Ovary (tissue), 9 donors: ENCODE data around the gene TTC28. TPM values are rescaled to one million over a fixed set of nuclear protein-coding genes. Genes with fewer than 3 reads are reported as not detected.
"Not testable (repeated sequence)": the region's sequence is repeated elsewhere in the genome, so short reads cannot be mapped to it uniquely, and the experiment has no call there.

Source experiments
- DNase-seq, 5 donors: peaks; one replicate each; pipeline ENCODE4 v3.0.0-alpha.2; 2019 to 2020
- H3K27ac ChIP-seq, 2 donors: fragments of 200-600 bp; one replicate each; pipeline versions ENCODE4 v1.5.1 to v1.8.0; 2019 to 2022
- H3K27me3 ChIP-seq: fragments of 200-600 bp; one replicate; pipeline ENCODE4 v1.8.0; 2022
- H3K36me3 ChIP-seq: fragments of 200-600 bp; sonication (generic); one replicate; pipeline ENCODE4 v1.5.1; 2019
- H3K4me1 ChIP-seq: one replicate; pipeline ENCODE4 v1.8.1; 2013; ENCODE audit warnings: mild to moderate bottlenecking, moderate library complexity; ENCODE audit not compliant: insufficient read depth
- H3K4me3 ChIP-seq: fragments of 200-600 bp; sonication (generic); one replicate; pipeline ENCODE4 v1.5.1; 2017
- H3K9me3 ChIP-seq, 2 donors: fragments of 200-600 bp in 1 of 2; sonication (generic) in 1 of 2; one replicate each; pipeline versions ENCODE4 v1.5.1 to v1.8.1; 2013 to 2019; ENCODE audit warnings: mild to moderate bottlenecking in 1 of 2, moderate library complexity in 1 of 2
- EP300 ChIP-seq: sonication (generic); formaldehyde crosslinking; IDR thresholded peaks from one replicate; pipeline ENCODE4 v1.6.1; 2017; ENCODE audit warnings: antibody characterized with exemption
- POLR2A ChIP-seq: fragments of 450-650 bp; IDR thresholded peaks from one replicate; pipeline ENCODE4 v1.6.1; 2017; ENCODE audit warnings: antibody characterized with exemption, mild to moderate bottlenecking, moderate library complexity
- WGBS, 3 donors: extraction: QIAGEN DNeasy Blood & Tissue Kit in 1 of 3; methylation state at CpG; one replicate each; pipeline versions ENCODE4 v1.1.5 to v1.1.7; 2013 to 2017; 5-methylcytosine and 5-hydroxymethylcytosine counted together
- intact Hi-C, 4 donors: fragments of 100-400 bp; cut with DNase I; formaldehyde crosslinking; loops; one replicate each; pipeline versions ENCODE4 v1.11.0 to v1.15.1; 2022 to 2023
- polyA plus RNA-seq, 2 donors: library from polyadenylated mRNA; stranded (reverse); fragments of 200-250 nt in 1 of 2; fragments of 350-450 nt in 1 of 2; fragmentation: Illumina TruSeq in 1 of 2; extraction: RNeasy Lipid Tissue Mini Kit (QIAGEN cat#74804) in 1 of 2; gene quantifications; one replicate each; pipeline ENCODE4 v1.2.3, GENCODE V29; 2013 to 2014
- total RNA-seq, 7 donors: library from RNA; depleted of rRNA in 2 of 7; stranded (reverse); fragments of >200 nt in 2 of 7; fragmentation: NEBNext Ultra II Directional in 3 of 7; extraction: Animal tissue kit (Norgen Biotek cat#: 25700) in 3 of 7; gene quantifications; one replicate each; pipeline versions ENCODE4 v1.1.0 to v1.2.4, GENCODE V29; 2016 to 2023
- TF ChIP-seq, protein P1 (sequence below), 3 donors: fragments of 450-650 bp in 2 of 3; fragments of 200-600 bp in 1 of 3; IDR thresholded peaks; one replicate each; pipeline versions ENCODE4 v1.5.1 to v1.8.0; 2016 to 2022; ENCODE audit warnings: antibody characterized with exemption in 3 of 3, mild to moderate bottlenecking in 1 of 3
- donor health status: DM: no; HTN: no; CAD: no; lungs with moderate emphysema.
- donor health status: DM: no; HTN: no; CAD: no.
- donor health status: Bipolar disorder and iron deficiency.
- donor health status: DM: yes; HTN: yes; CAD: no.
- donor health status: DM: no; HTN: no; CAD: no.
- donor health status: DM: yes; HTN: yes; CAD: no.

Gene TTC28
- total and polyA plus RNA-seq, 9 donors = 16.7 to 127 (median 72.9) TPM

DNA sequence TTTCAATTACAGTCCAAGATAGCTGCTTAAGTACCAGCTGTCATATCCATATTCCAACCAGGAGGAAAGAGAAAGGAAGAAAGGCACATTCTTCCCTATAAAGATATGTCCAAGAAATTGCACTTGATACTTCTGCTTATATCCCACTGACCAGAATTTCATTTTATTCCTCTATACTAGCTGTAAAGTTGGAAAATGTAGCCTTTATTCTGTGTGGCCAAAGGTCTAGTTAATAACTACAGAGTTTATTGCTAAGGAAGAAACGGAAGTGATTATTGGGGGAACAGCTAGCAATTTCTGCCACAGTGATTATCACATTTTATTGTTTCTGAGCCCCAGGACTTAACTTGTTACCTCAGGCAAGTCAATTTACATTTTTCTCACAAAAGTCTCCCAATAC lies 213.8 kb downstream of the TTC28 start:
- no peak for DNase-seq
- no peaks in the 10 kb centered on the region for H3K27me3 ChIP-seq
- TF ChIP-seq POLR2A (no peak), EP300 (no peak)
- TF ChIP-seq, protein P1, sequence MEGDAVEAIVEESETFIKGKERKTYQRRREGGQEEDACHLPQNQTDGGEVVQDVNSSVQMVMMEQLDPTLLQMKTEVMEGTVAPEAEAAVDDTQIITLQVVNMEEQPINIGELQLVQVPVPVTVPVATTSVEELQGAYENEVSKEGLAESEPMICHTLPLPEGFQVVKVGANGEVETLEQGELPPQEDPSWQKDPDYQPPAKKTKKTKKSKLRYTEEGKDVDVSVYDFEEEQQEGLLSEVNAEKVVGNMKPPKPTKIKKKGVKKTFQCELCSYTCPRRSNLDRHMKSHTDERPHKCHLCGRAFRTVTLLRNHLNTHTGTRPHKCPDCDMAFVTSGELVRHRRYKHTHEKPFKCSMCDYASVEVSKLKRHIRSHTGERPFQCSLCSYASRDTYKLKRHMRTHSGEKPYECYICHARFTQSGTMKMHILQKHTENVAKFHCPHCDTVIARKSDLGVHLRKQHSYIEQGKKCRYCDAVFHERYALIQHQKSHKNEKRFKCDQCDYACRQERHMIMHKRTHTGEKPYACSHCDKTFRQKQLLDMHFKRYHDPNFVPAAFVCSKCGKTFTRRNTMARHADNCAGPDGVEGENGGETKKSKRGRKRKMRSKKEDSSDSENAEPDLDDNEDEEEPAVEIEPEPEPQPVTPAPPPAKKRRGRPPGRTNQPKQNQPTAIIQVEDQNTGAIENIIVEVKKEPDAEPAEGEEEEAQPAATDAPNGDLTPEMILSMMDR (IDR thresholded peaks at IDR 0.05) = no peak
- H3K4me3 ChIP-seq = no peak overlapping the region
- H3K4me1 ChIP-seq = peaks cover 4% of the 10 kb centered on the region
- intact Hi-C loops = no loop called here
- WGBS, 3 donors = 77 to 88% (median 81%) methylated on average over 1 of the region's 1 CpG
- H3K36me3 ChIP-seq = no peaks in the 10 kb centered on the region
- H3K9me3 ChIP-seq = no peaks in the 10 kb centered on the region
- H3K27ac ChIP-seq = no peak overlapping the region

DNA sequence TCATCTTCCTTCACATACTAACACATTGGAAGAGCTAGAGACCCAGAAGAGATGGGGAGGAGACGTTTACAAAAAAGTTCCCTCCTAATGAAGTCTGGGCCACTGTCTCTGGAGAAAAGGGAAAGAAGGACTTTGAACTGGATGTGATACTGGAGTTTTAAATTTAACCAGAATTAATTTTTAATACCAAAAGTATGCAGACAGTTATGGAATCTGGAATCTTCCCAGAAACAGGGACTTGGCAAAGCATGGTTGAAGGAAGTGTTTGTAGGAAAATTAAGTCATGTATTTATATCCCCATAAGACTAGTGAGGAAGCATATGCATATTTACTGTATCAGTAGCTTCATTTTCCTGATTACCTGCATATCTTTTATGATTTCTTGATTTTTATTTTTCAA lies 215.5 kb downstream of the TTC28 start:
- TF ChIP-seq EP300 = no peak
- TF ChIP-seq POLR2A = no peak
- TF ChIP-seq, protein P1 (IDR thresholded peaks at IDR 0.05) = no peak
- peaks cover 4% of the 10 kb centered on the region for H3K4me1 ChIP-seq
- no peak for DNase-seq
- no peak overlapping the region for H3K4me3 ChIP-seq
- no peaks in the 10 kb centered on the region for H3K9me3 ChIP-seq
- WGBS, 3 donors = 31 to 54% (median 48%) methylated on average over 1 of the region's 1 CpG
- H3K27me3 ChIP-seq = no peaks in the 10 kb centered on the region
- no peaks in the 10 kb centered on the region for H3K36me3 ChIP-seq
- no peak overlapping the region for H3K27ac ChIP-seq
- intact Hi-C loops = no loop called here

GRCh38 chr22:28463408-28463807 lies 216.2 kb downstream of the TTC28 start:
- intact Hi-C loops, H3K4me1 ChIP-seq, H3K36me3 ChIP-seq, H3K27me3 ChIP-seq, H3K4me3 ChIP-seq, DNase-seq, H3K9me3 ChIP-seq, H3K27ac ChIP-seq: not testable (repeated sequence)
- 77 to 90% (median 88%) methylated on average over 1 of the region's 1 CpG for WGBS, 3 donors

GRCh38 chr22:28462901-28463300 lies 216.7 kb downstream of the TTC28 start:
- peaks cover 4% of the 10 kb centered on the region for H3K4me1 ChIP-seq
- no peak overlapping the region for H3K27ac ChIP-seq
- no peaks in the 10 kb centered on the region for H3K36me3 ChIP-seq
- WGBS, 3 donors = 99 to 100% (median 100%) methylated on average over 2 of the region's 2 CpGs
- intact Hi-C loops = no loop called here
- TF ChIP-seq EP300 (no peak), POLR2A (no peak)
- TF ChIP-seq, protein P1 (IDR thresholded peaks at IDR 0.05) = no peak
- H3K27me3 ChIP-seq = no peaks in the 10 kb centered on the region
- no peaks in the 10 kb centered on the region for H3K9me3 ChIP-seq
- H3K4me3 ChIP-seq = no peak overlapping the region
- DNase-seq = no peak

- no peaks in the 10 kb centered on the region for H3K27me3 ChIP-seq
- H3K27ac ChIP-seq = no peak overlapping the region
- intact Hi-C loops = no loop called here
- H3K9me3 ChIP-seq = no peaks in the 10 kb centered on the region
- TF ChIP-seq POLR2A (no peak), EP300 (no peak)
- TF ChIP-seq, protein P1 (IDR thresholded peaks at IDR 0.05) = no peak
- 95 to 98% (median 96%) methylated on average over 1 of the region's 1 CpG for WGBS, 3 donors
- H3K36me3 ChIP-seq = no peaks in the 10 kb centered on the region
- H3K4me1 ChIP-seq = peaks cover 4% of the 10 kb centered on the region
- no peak overlapping the region for H3K4me3 ChIP-seq
- DNase-seq = no peak
These were observed 217.6 kb downstream of the TTC28 start for GRCh38 chr22:28462041-28462440.
